H9 (cell line): ENCODE results near the gene FNDC1. TPM values are rescaled to one million over a fixed set of nuclear protein-coding genes. Genes with fewer than 3 reads are reported as not detected.

ENCODE experiments used
- DNase-seq: peaks from one replicate; pipeline ENCODE4 v3.0.0-alpha.2; 2017
- H2AFZ ChIP-seq: one replicate; pipeline ENCODE4 v1.6.1; 2013; ENCODE audit warnings: mild to moderate bottlenecking, low read length, control low read depth, moderate library complexity
- H2AK5ac ChIP-seq: 2 replicates; pipeline ENCODE4 v1.6.1; 2013; ENCODE audit warnings: low read length, control low read depth, mixed read lengths; ENCODE audit not compliant: insufficient read length
- H2BK120ac ChIP-seq: one replicate; pipeline ENCODE4 v1.6.1; 2013; ENCODE audit warnings: low read depth, mild to moderate bottlenecking, low read length, control low read depth, inconsistent platforms; ENCODE audit not compliant: poor library complexity, severe bottlenecking
- H2BK12ac ChIP-seq: 2 replicates; pipeline ENCODE4 v1.6.1; 2013; ENCODE audit warnings: low read length, control low read depth, mixed read lengths, low read depth; ENCODE audit not compliant: insufficient read length
- H2BK15ac ChIP-seq: 2 replicates; pipeline ENCODE4 v1.6.1; 2013; ENCODE audit warnings: low read depth, low read length, control low read depth
- H2BK20ac ChIP-seq: one replicate; pipeline ENCODE4 v1.6.1; 2013; ENCODE audit warnings: low read depth, mild to moderate bottlenecking, low read length, control low read depth, inconsistent platforms; ENCODE audit not compliant: poor library complexity, severe bottlenecking
- H2BK5ac ChIP-seq: 2 replicates; pipeline ENCODE4 v1.6.1; 2013; ENCODE audit warnings: low read length, control low read depth, mixed read lengths; ENCODE audit not compliant: insufficient read length
- H3K14ac ChIP-seq: 2 replicates; pipeline ENCODE4 v1.6.1; 2013; ENCODE audit warnings: low read length, control low read depth; ENCODE audit not compliant: insufficient read depth
- H3K18ac ChIP-seq: 2 replicates; pipeline ENCODE4 v1.6.1; 2013; ENCODE audit warnings: low read depth, mild to moderate bottlenecking, mixed read lengths, low read length, control low read depth; ENCODE audit not compliant: insufficient read length
- H3K23ac ChIP-seq: 2 replicates; pipeline ENCODE4 v1.6.1; 2013; ENCODE audit warnings: low read length, control low read depth, mixed read lengths, low read depth; ENCODE audit not compliant: insufficient read length
- H3K23me2 ChIP-seq: 2 replicates; pipeline ENCODE4 v1.6.1; 2013; ENCODE audit warnings: low read depth, mild to moderate bottlenecking, mixed read lengths, low read length, control low read depth; ENCODE audit not compliant: insufficient read length, poor library complexity, severe bottlenecking
- H3K27ac ChIP-seq: 2 replicates; pipeline ENCODE4 v1.5.1; 2013; ENCODE audit warnings: low read length, control low read depth, mixed read lengths, low read depth; ENCODE audit not compliant: insufficient read length
- H3K27me3 ChIP-seq: 2 replicates; pipeline ENCODE4 v1.6.1; 2013; ENCODE audit warnings: low read length, control low read depth, inconsistent platforms; ENCODE audit not compliant: insufficient read depth
- H3K4ac ChIP-seq: 2 replicates; pipeline ENCODE4 v1.6.1; 2013; ENCODE audit warnings: low read depth, mild to moderate bottlenecking, control low read depth, inconsistent platforms, low read length, moderate library complexity
- H3K4me1 ChIP-seq: 2 replicates; pipeline ENCODE4 v1.6.1; 2013; ENCODE audit warnings: low read length, control low read depth, inconsistent platforms; ENCODE audit not compliant: insufficient read depth
- H3K4me2 ChIP-seq: 2 replicates; pipeline ENCODE4 v1.6.1; 2013; ENCODE audit warnings: low read length, control low read depth, mixed read lengths; ENCODE audit not compliant: insufficient read length, insufficient read depth
- H3K56ac ChIP-seq: 2 replicates; pipeline ENCODE4 v1.6.1; 2013; ENCODE audit warnings: low read depth, mild to moderate bottlenecking, mixed read lengths, low read length, control low read depth; ENCODE audit not compliant: insufficient read length
- H3K79me1 ChIP-seq: 2 replicates; pipeline ENCODE4 v1.6.1; 2013; ENCODE audit warnings: low read depth, mild to moderate bottlenecking, moderate library complexity, low read length, control low read depth, inconsistent platforms; ENCODE audit not compliant: insufficient read depth, poor library complexity, severe bottlenecking
- H3K79me2 ChIP-seq: 2 replicates; pipeline ENCODE4 v1.6.1; 2013; ENCODE audit warnings: low read length, control low read depth, inconsistent platforms; ENCODE audit not compliant: insufficient read depth
- H3K9ac ChIP-seq: 2 replicates; pipeline ENCODE4 v1.6.1; 2013; ENCODE audit warnings: low read length, control low read depth, mixed read lengths; ENCODE audit not compliant: insufficient read length; ENCODE audit errors: extremely low read depth
- H3K9me3 ChIP-seq: one replicate; pipeline ENCODE4 v1.6.1; 2013; ENCODE audit warnings: low read depth, low read length, inconsistent platforms; ENCODE audit not compliant: control insufficient read depth
- H3T11ph ChIP-seq: one replicate; pipeline ENCODE4 v1.6.1; 2013; ENCODE audit warnings: mild to moderate bottlenecking, low read length, control low read depth, inconsistent platforms
- H4K20me1 ChIP-seq: one replicate; pipeline ENCODE4 v1.6.1; 2013; ENCODE audit not compliant: control insufficient read depth, insufficient read length, insufficient read depth
- H4K5ac ChIP-seq: 2 replicates; pipeline ENCODE4 v1.6.1; 2013; ENCODE audit warnings: low read depth, mild to moderate bottlenecking, mixed read lengths, low read length, control low read depth; ENCODE audit not compliant: insufficient read length
- H4K8ac ChIP-seq: replicated peaks from 2 replicates; pipeline ENCODE4 v1.6.1; 2013; ENCODE audit warnings: low read length, control low read depth, mixed read lengths, low read depth; ENCODE audit not compliant: insufficient read length
- H4K91ac ChIP-seq: 2 replicates; pipeline ENCODE4 v1.6.1; 2013; ENCODE audit warnings: low read depth, mild to moderate bottlenecking, moderate library complexity, mixed read lengths, low read length, control low read depth; ENCODE audit not compliant: insufficient read length
- H3K27ac Mint-ChIP-seq, 3 experiments: 2 replicates in 2 of 3; 3 replicates in 1 of 3; pipeline ENCODE4 v1.8.0; 2020 to 2021; ENCODE audit warnings: mixed read lengths in 3 of 3, mild to moderate bottlenecking in 1 of 3, moderate library complexity in 1 of 3
- H3K27me3 Mint-ChIP-seq: 2 replicates; pipeline ENCODE4 v1.8.0; 2021; ENCODE audit warnings: low read depth, mild to moderate bottlenecking, moderate library complexity, mixed read lengths
- H3K36me3 Mint-ChIP-seq, 3 experiments: 2 replicates in 2 of 3; 3 replicates in 1 of 3; pipeline ENCODE4 v1.8.0; 2020 to 2021; ENCODE audit warnings: low read depth in 3 of 3, mixed read lengths in 3 of 3; ENCODE audit not compliant: insufficient read depth in 1 of 3
- H3K4me1 Mint-ChIP-seq, 2 experiments: 2 replicates each; pipeline ENCODE4 v1.8.0; 2020; ENCODE audit warnings: mixed read lengths in 2 of 2
- H3K4me3 Mint-ChIP-seq, 2 experiments: 2 replicates in 1 of 2; 3 replicates in 1 of 2; pipeline ENCODE4 v1.8.0; 2020 to 2021; ENCODE audit warnings: mild to moderate bottlenecking in 2 of 2, mixed read lengths in 2 of 2, moderate library complexity in 1 of 2
- H3K9me3 Mint-ChIP-seq, 2 experiments: 2 replicates in 1 of 2; 3 replicates in 1 of 2; pipeline ENCODE4 v1.8.0; 2020; ENCODE audit warnings: mild to moderate bottlenecking in 2 of 2, mixed read lengths in 2 of 2, moderate library complexity in 1 of 2
- WGBS: extraction: QIAGEN DNeasy Blood & Tissue Kit; methylation state at CpG from one replicate; pipeline ENCODE4 v1.1.7; 2013; ENCODE audit warnings: missing lambda C conversion rate, low lambda C conversion rate, mixed read lengths; ENCODE audit not compliant: insufficient read length; ENCODE audit errors: extremely low coverage; 5-methylcytosine and 5-hydroxymethylcytosine counted together
- total RNA-seq: library from RNA; stranded (reverse); gene quantifications from 2 replicates; pipeline ENCODE4 v1.2.1, GENCODE V29; 2021
- TF ChIP-seq, protein P1 (sequence below): fragments of 200-600 bp; sonication (generic); conservative IDR thresholded peaks from 3 replicates; pipeline ENCODE4 v1.8.0; 2021; ENCODE audit warnings: antibody characterized with exemption, mild to moderate bottlenecking

Gene FNDC1
- total RNA-seq, 1 experiment from 2014 or later, result 0.24 TPM

DNA sequence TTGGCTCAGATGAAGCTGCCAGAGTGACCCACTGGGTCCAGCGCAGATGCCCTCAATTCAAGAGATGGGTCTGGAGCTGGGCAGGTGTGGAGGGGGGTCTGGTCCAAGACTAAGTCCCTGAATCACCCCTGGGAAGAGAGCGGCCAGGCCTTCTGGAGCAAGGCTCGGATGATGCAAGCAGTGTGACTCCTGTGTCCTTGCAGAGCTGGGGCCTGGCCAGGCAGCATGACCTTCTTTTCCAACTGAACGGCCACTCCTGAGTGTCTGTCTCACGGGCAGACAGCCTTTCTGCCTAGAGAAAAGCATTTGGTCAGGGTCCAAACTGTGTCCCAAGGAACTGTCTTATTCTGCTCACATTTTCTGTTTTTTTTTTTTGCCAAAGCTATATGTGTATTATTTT lies 42.6 kb upstream of the FNDC1 start:
- Histone ChIP-seq H3K27me3 (no peaks in the 10 kb centered on the region), H4K8ac (no peak overlapping the region), H2BK20ac (no peak overlapping the region), H3K9ac (no peak overlapping the region), H2BK120ac (no peak overlapping the region), H2BK12ac (no peak overlapping the region), H3K79me2 (no peaks in the 10 kb centered on the region), H2BK15ac (no peak overlapping the region), H4K20me1 (no peaks in the 10 kb centered on the region), H4K5ac (no peak overlapping the region), H3K23ac (no peak overlapping the region), H3K4ac (no peak overlapping the region), H4K91ac (no peak overlapping the region), H3K4me1 (no peaks in the 10 kb centered on the region), H3K9me3 (no peaks in the 10 kb centered on the region), H3K79me1 (no peaks in the 10 kb centered on the region), H3T11ph (no peak overlapping the region), H3K18ac (no peak overlapping the region), H3K56ac (no peak overlapping the region), H3K27ac (no peak overlapping the region), H3K23me2 (no peaks in the 10 kb centered on the region), H3K14ac (no peak overlapping the region), H2AK5ac (no peak overlapping the region), H2BK5ac (no peak overlapping the region), H3K4me2 (no peak overlapping the region), H2AFZ (no peak overlapping the region)
- no CpG with 5 or more reads among the region's 5 CpGs for WGBS
- TF ChIP-seq, protein P1, sequence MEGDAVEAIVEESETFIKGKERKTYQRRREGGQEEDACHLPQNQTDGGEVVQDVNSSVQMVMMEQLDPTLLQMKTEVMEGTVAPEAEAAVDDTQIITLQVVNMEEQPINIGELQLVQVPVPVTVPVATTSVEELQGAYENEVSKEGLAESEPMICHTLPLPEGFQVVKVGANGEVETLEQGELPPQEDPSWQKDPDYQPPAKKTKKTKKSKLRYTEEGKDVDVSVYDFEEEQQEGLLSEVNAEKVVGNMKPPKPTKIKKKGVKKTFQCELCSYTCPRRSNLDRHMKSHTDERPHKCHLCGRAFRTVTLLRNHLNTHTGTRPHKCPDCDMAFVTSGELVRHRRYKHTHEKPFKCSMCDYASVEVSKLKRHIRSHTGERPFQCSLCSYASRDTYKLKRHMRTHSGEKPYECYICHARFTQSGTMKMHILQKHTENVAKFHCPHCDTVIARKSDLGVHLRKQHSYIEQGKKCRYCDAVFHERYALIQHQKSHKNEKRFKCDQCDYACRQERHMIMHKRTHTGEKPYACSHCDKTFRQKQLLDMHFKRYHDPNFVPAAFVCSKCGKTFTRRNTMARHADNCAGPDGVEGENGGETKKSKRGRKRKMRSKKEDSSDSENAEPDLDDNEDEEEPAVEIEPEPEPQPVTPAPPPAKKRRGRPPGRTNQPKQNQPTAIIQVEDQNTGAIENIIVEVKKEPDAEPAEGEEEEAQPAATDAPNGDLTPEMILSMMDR, result no peak
- H3K9me3 Mint-ChIP-seq, result no peaks in the 10 kb centered on the region
- H3K27me3 Mint-ChIP-seq, result peaks cover 2% of the 10 kb centered on the region
- H3K4me1 Mint-ChIP-seq, result no peaks in the 10 kb centered on the region
- no peak overlapping the region for H3K4me3 Mint-ChIP-seq
- no peak overlapping the region for H3K27ac Mint-ChIP-seq
- no peaks in the 10 kb centered on the region for H3K36me3 Mint-ChIP-seq
- no peak for DNase-seq
